ENCODE results near the gene XAGE1B.

- TF ChIP-seq, protein P1, sequence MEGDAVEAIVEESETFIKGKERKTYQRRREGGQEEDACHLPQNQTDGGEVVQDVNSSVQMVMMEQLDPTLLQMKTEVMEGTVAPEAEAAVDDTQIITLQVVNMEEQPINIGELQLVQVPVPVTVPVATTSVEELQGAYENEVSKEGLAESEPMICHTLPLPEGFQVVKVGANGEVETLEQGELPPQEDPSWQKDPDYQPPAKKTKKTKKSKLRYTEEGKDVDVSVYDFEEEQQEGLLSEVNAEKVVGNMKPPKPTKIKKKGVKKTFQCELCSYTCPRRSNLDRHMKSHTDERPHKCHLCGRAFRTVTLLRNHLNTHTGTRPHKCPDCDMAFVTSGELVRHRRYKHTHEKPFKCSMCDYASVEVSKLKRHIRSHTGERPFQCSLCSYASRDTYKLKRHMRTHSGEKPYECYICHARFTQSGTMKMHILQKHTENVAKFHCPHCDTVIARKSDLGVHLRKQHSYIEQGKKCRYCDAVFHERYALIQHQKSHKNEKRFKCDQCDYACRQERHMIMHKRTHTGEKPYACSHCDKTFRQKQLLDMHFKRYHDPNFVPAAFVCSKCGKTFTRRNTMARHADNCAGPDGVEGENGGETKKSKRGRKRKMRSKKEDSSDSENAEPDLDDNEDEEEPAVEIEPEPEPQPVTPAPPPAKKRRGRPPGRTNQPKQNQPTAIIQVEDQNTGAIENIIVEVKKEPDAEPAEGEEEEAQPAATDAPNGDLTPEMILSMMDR (IDR thresholded peaks at IDR 0.05; ENCODE audit: insufficient read depth, low read length, poor library complexity, severe bottlenecking), result no peak
- TF ChIP-seq EZH2phosphoT487 (conservative IDR thresholded peaks at IDR 0.05; ENCODE audit: low read length), result no peak
Observed at GRCh38 chrX:52542311-52542710, 25.4 kb upstream of the XAGE1B start.

Measured in SU-DHL-6 (cell line).